ENCODE results near the gene ATP5MK. TPM values are rescaled to one million over a fixed set of nuclear protein-coding genes. Genes with fewer than 3 reads are reported as not detected.
A peak's percentile ranks its signal among the peaks of the same experiment; 100 is the strongest.
"Not testable (repeated sequence)": the region's sequence is repeated elsewhere in the genome, so short reads cannot be mapped to it uniquely, and the experiment has no call there.

ATP5MK gene
- total RNA-seq, 2 donors from 2014 or later: 360 to 396 TPM

DNA sequence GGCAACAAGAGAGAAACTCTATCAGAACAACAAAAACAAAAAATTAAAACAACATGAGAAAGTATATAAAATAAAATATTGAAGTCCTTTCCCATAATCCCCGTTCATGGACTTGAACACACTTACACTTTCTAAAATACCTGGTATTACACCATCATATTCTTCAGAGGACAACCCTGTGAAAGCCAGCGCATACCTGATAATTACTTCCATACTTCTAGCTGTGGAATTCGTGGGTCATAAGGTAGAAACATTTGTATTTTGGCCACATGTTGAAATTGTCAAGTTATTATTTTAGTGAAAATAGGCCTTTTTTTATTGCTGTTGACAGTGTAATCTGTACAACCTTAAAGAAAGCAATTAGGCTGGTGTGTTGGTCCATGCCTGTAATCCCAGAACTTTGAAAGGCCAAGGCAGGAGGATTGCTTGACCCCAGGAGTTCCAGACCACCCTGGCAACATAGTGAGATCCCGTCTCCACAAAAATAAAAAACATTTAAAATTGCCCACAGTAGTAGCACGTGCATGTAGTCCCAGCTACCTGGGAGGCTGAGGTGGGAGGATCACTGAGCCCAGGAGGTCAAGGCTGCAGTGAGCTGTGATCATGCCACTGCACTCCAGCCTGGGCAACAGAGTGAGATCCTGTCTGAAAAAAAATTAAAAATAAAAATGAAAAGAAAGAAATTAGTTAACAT lies 40.2 kb downstream of the ATP5MK start:
- TF ChIP-seq, protein P1, sequence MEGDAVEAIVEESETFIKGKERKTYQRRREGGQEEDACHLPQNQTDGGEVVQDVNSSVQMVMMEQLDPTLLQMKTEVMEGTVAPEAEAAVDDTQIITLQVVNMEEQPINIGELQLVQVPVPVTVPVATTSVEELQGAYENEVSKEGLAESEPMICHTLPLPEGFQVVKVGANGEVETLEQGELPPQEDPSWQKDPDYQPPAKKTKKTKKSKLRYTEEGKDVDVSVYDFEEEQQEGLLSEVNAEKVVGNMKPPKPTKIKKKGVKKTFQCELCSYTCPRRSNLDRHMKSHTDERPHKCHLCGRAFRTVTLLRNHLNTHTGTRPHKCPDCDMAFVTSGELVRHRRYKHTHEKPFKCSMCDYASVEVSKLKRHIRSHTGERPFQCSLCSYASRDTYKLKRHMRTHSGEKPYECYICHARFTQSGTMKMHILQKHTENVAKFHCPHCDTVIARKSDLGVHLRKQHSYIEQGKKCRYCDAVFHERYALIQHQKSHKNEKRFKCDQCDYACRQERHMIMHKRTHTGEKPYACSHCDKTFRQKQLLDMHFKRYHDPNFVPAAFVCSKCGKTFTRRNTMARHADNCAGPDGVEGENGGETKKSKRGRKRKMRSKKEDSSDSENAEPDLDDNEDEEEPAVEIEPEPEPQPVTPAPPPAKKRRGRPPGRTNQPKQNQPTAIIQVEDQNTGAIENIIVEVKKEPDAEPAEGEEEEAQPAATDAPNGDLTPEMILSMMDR (conservative IDR thresholded peaks at IDR 0.05): no peak
- Mint-ChIP-seq H3K36me3 (ENCODE audit: low read depth) (no peaks in the 10 kb centered on the region), H3K9me3 (no peaks in the 10 kb centered on the region), H3K27ac (no peak overlapping the region), H3K27me3 (ENCODE audit: insufficient read depth) (no peaks in the 10 kb centered on the region), H3K4me3 (no peak overlapping the region), H3K4me1 (no peaks in the 10 kb centered on the region)
- Histone ChIP-seq H3K27ac (ENCODE audit: low read depth, low read length) (no peak overlapping the region), H3K4me1 (ENCODE audit: control insufficient read depth, insufficient read depth, low read length) (no peaks in the 10 kb centered on the region), H3K9ac (ENCODE audit: extremely low read depth, low read length, poor library complexity, severe bottlenecking) (no peak overlapping the region), H3K4me3 (ENCODE audit: low read length) (no peak overlapping the region), H3K9me3 (ENCODE audit: control insufficient read depth, low read length) (no peaks in the 10 kb centered on the region), H3K27me3 (ENCODE audit: control insufficient read depth, insufficient read depth, low read length, poor library complexity, severe bottlenecking) (no peaks in the 10 kb centered on the region), H3K36me3 (ENCODE audit: control insufficient read depth, insufficient read depth, low read length) (no peaks in the 10 kb centered on the region)
- DNase-seq: no peak
- 89 to 92% methylated on average over 3 to 5 of the region's 5 CpGs for WGBS, 2 experiments (ENCODE audit: insufficient coverage in 1 of 2, insufficient read length in 1 of 2)

DNA sequence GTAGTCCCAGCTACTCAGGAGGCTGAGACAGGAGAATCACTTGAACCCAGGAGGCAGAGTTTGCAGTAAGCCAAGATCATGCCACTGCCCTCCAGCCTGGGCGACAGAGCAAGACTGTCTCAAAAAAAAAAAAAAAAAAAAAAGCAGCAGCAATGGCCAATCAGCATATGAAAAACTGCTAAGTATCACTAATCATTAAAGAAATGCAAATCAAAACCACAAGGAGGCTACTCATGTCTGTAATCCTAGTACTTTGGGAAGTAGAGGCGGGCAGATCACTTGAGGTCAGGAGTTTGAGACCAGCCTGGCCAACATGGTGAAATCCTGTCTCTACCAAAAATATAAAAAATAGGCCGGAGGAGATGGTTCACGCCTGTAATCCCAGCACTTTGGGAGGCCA lies 41.7 kb downstream of the ATP5MK start:
- H3K4me1 ChIP-seq (ENCODE audit: control insufficient read depth, insufficient read depth, low read length); H3K27ac ChIP-seq (ENCODE audit: low read depth, low read length); H3K9me3 Mint-ChIP-seq; H3K4me3 ChIP-seq (ENCODE audit: low read length); H3K9me3 ChIP-seq (ENCODE audit: control insufficient read depth, low read length); H3K9ac ChIP-seq (ENCODE audit: extremely low read depth, low read length, poor library complexity, severe bottlenecking); H3K4me3 Mint-ChIP-seq; H3K27me3 ChIP-seq (ENCODE audit: control insufficient read depth, insufficient read depth, low read length, poor library complexity, severe bottlenecking); DNase-seq; H3K4me1 Mint-ChIP-seq; H3K27ac Mint-ChIP-seq; H3K36me3 Mint-ChIP-seq (ENCODE audit: low read depth); H3K36me3 ChIP-seq (ENCODE audit: control insufficient read depth, insufficient read depth, low read length); H3K27me3 Mint-ChIP-seq (ENCODE audit: insufficient read depth): not testable (repeated sequence)
- 86 to 88% methylated on average over 3 to 4 of the region's 4 CpGs for WGBS, 2 experiments (ENCODE audit: insufficient coverage in 1 of 2, insufficient read length in 1 of 2)

DNA sequence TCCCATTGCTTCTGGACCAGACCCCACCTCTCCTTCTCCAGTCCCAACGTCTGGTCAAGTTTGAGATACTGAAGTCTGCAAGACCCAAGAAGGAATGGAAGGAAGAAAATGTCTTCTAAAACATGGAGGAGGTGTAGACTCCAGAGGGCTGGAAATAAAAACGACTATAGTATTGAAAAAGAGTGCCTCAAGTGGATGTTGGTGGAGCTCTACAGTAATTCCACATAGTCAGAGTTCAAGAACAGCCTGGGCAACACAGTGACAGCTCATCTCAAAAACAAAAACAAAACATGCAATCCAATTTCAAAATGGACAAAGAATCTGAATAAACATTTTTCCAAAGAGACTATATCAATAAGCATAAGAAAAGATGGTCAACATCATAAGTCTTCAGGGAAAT lies 43.0 kb downstream of the ATP5MK start:
- TF ChIP-seq, protein P1 (conservative IDR thresholded peaks at IDR 0.05): peak; percentile 34
- no peaks in the 10 kb centered on the region for H3K9me3 ChIP-seq (ENCODE audit: control insufficient read depth, low read length)
- no peak for DNase-seq
- WGBS, 2 experiments (ENCODE audit: insufficient coverage in 1 of 2, insufficient read length in 1 of 2): 33 to 60% methylated on average over 1 of the region's 2 CpGs
- no peaks in the 10 kb centered on the region for H3K4me1 ChIP-seq (ENCODE audit: control insufficient read depth, insufficient read depth, low read length)
- peaks cover 7% of the 10 kb centered on the region for H3K36me3 ChIP-seq (ENCODE audit: control insufficient read depth, insufficient read depth, low read length)
- H3K4me3 Mint-ChIP-seq: no peak overlapping the region
- no peaks in the 10 kb centered on the region for H3K27me3 Mint-ChIP-seq (ENCODE audit: insufficient read depth)
- no peak overlapping the region for H3K27ac ChIP-seq (ENCODE audit: low read depth, low read length)
- H3K27me3 ChIP-seq (ENCODE audit: control insufficient read depth, insufficient read depth, low read length, poor library complexity, severe bottlenecking): no peaks in the 10 kb centered on the region
- H3K4me3 ChIP-seq (ENCODE audit: low read length): no peak overlapping the region
- H3K36me3 Mint-ChIP-seq (ENCODE audit: low read depth): peaks cover 5% of the 10 kb centered on the region
- H3K9ac ChIP-seq (ENCODE audit: extremely low read depth, low read length, poor library complexity, severe bottlenecking): no peak overlapping the region
- H3K4me1 Mint-ChIP-seq: no peaks in the 10 kb centered on the region
- peak overlapping the region; percentile 10 for H3K27ac Mint-ChIP-seq
- H3K9me3 Mint-ChIP-seq: no peaks in the 10 kb centered on the region
